DMS 273 treated with DMSO at 0.1 percent for 48 hours (cell line): ENCODE results near the gene ULK4.
"Not testable (repeated sequence)": the region's sequence is repeated elsewhere in the genome, so short reads cannot be mapped to it uniquely, and the experiment has no call there.

Experiments used
- DNase-seq: peaks from one replicate; lab custom pipeline; 2025; lab: John Stamatoyannopoulos, UW

Gene ULK4

GRCh38 chr3:41768363-41768762 lies 193.5 kb downstream of the ULK4 start:
- DNase-seq, result peak; percentile 81

GRCh38 chr3:41762867-41763266 lies 199.0 kb downstream of the ULK4 start:
- DNase-seq, result not testable (repeated sequence)

- no peak for DNase-seq
Observed at GRCh38 chr3:41753651-41754050, 208.3 kb downstream of the ULK4 start.

GRCh38 chr3:41751597-41751996 lies 210.3 kb downstream of the ULK4 start:
- DNase-seq, result no peak

GRCh38 chr3:41749988-41750387 lies 211.9 kb downstream of the ULK4 start:
- DNase-seq, result no peak

GRCh38 chr3:41746215-41746614 lies 215.7 kb downstream of the ULK4 start:
- no peak for DNase-seq

- no peak for DNase-seq
Observed at GRCh38 chr3:41742121-41742520, 219.8 kb downstream of the ULK4 start.

GRCh38 chr3:41740374-41740886 lies 221.5 kb downstream of the ULK4 start:
- no peak for DNase-seq

- DNase-seq, result no peak
Observed at GRCh38 chr3:41726891-41727290, 235.0 kb downstream of the ULK4 start.

GRCh38 chr3:41717641-41718040 lies 244.3 kb downstream of the ULK4 start:
- DNase-seq, result no peak

- no peak for DNase-seq
Observed at GRCh38 chr3:41716471-41716870, 245.4 kb downstream of the ULK4 start.

GRCh38 chr3:41715376-41715775 lies 246.5 kb downstream of the ULK4 start:
- no peak for DNase-seq

- no peak for DNase-seq
Observed at GRCh38 chr3:41711651-41712050, 250.3 kb downstream of the ULK4 start.

- DNase-seq, result no peak
Observed at GRCh38 chr3:41710646-41711388, 251.1 kb downstream of the ULK4 start.

GRCh38 chr3:41709213-41709612 lies 252.7 kb downstream of the ULK4 start:
- not testable (repeated sequence) for DNase-seq

GRCh38 chr3:41708176-41708575 lies 253.7 kb downstream of the ULK4 start:
- no peak for DNase-seq

GRCh38 chr3:41705893-41706292 lies 256.0 kb downstream of the ULK4 start:
- DNase-seq, result no peak

- DNase-seq, result no peak
Observed at GRCh38 chr3:41701191-41701698, 260.7 kb downstream of the ULK4 start.

GRCh38 chr3:41700155-41700554 lies 261.7 kb downstream of the ULK4 start:
- no peak for DNase-seq

- DNase-seq, result no peak
Observed at GRCh38 chr3:41698898-41699297, 263.0 kb downstream of the ULK4 start.

GRCh38 chr3:41697702-41698101 lies 264.2 kb downstream of the ULK4 start:
- DNase-seq, result no peak

GRCh38 chr3:41695806-41696205 lies 266.1 kb downstream of the ULK4 start:
- not testable (repeated sequence) for DNase-seq

GRCh38 chr3:41693799-41694198 lies 268.1 kb downstream of the ULK4 start:
- no peak for DNase-seq
